Endothelial cell of hepatic sinusoid (primary cell): ENCODE measurements around the gene NPY2R.

Source experiments
- in situ Hi-C: cut with HindIII; loops from 2 replicates; pipeline ENCODE4 v1.10.0; 2017; ENCODE audit warnings: low sequenced_read_pairs

NPY2R gene

GRCh38 chr4:155248002-155248896 is 39.8 kb downstream of the NPY2R start:
- in situ Hi-C loops: no loop called here

GRCh38 chr4:155249016-155249566 is 40.7 kb downstream of the NPY2R start:
- in situ Hi-C loops: no loop called here

- in situ Hi-C loops: no loop called here
These were observed 43.9 kb downstream of the NPY2R start for GRCh38 chr4:155252327-155252726.

GRCh38 chr4:155263480-155263879 is 55.0 kb downstream of the NPY2R start:
- in situ Hi-C loops: no loop called here

- in situ Hi-C loops: no loop called here
These were observed 56.7 kb downstream of the NPY2R start for GRCh38 chr4:155265113-155265512.
